ENCODE measurements around the gene KIF26B. TPM values are rescaled to one million over a fixed set of nuclear protein-coding genes. Genes with fewer than 3 reads are reported as not detected.

KIF26B gene
- total and polyA plus RNA-seq, 2 of the 4 experiments (the other 2 are of a cell fraction): 0.53 to 0.54 TPM

- Histone ChIP-seq H2AK5ac (ENCODE audit: low read depth, low read length) (no peak overlapping the region), H3K23ac (ENCODE audit: low read depth, low read length) (no peak overlapping the region), H3K27me3 (ENCODE audit: control insufficient read depth, insufficient read depth, low read length) (no peaks in the 10 kb centered on the region), H2BK120ac (ENCODE audit: low read depth, low read length) (no peak overlapping the region), H3K4me1 (ENCODE audit: control insufficient read depth, insufficient read depth, low read length) (no peaks in the 10 kb centered on the region), H2BK5ac (ENCODE audit: low read depth, low read length, poor library complexity, severe bottlenecking) (no peak overlapping the region), H3K4ac (ENCODE audit: low read depth, low read length) (no peak overlapping the region), H3K18ac (ENCODE audit: low read depth, low read length) (no peak overlapping the region), H3K14ac (replicated peaks; ENCODE audit: low read depth, low read length) (no peak overlapping the region), H4K20me1 (ENCODE audit: insufficient read depth, low read length) (no peaks in the 10 kb centered on the region), H3K56ac (ENCODE audit: extremely low read depth, insufficient read depth, low read length) (no peak overlapping the region), H3K4me2 (ENCODE audit: low read depth, low read length) (no peak overlapping the region), H2BK15ac (ENCODE audit: low read depth, low read length) (no peak overlapping the region), H3K9ac (ENCODE audit: low read depth, low read length) (no peak overlapping the region), H2AK9ac (replicated peaks; ENCODE audit: low read depth, low read length, poor library complexity) (no peak overlapping the region), H2AFZ (replicated peaks; ENCODE audit: low read length, poor library complexity) (no peak overlapping the region), H3K9me3 (ENCODE audit: control insufficient read depth, insufficient read depth, low read length) (no peaks in the 10 kb centered on the region), H4K8ac (ENCODE audit: low read depth in 2 of 2, low read length in 2 of 2) (no peak overlapping the region), H3K79me1 (ENCODE audit: low read depth in 1 of 2, low read length in 2 of 2) (no peaks in the 10 kb centered on the region), H4K91ac (ENCODE audit: insufficient read depth, low read depth, low read length) (no peak overlapping the region), H2BK20ac (ENCODE audit: low read depth, low read length) (no peak overlapping the region), H3K4me3 (ENCODE audit: insufficient read depth, low read depth, low read length) (no peak overlapping the region), H3K9me1 (ENCODE audit: insufficient read depth, low read length) (no peaks in the 10 kb centered on the region), H3K27ac (ENCODE audit: insufficient read depth, low read length) (no peak overlapping the region), H4K5ac (ENCODE audit: low read depth, low read length) (no peak overlapping the region), H3K36me3 (ENCODE audit: control insufficient read depth, insufficient read depth, low read length) (peaks cover 11% of the 10 kb centered on the region)
- DNase-seq (no peak), ATAC-seq (ENCODE audit: low read depth) (no peak)
- intact Hi-C loops (cut with micrococcal nuclease): no loop called here
- in situ Hi-C loops (cut with MboI; ENCODE audit: low sequenced_read_pairs): no loop called here
- no CpG with 5 or more reads among the region's 4 CpGs for WGBS, 2 experiments (ENCODE audit: extremely low coverage in 2 of 2, insufficient read length in 1 of 2)
- POLR2A ChIA-PET (ENCODE audit: unreplicated experiment): no interaction called here
- BruUV-seq (replicated peaks): no TSS peak
- CTCF ChIA-PET: interaction anchor here (1.1 kb wide), 1 partner anchor 8 kb away, joined by 3 read pairs; no protein-coding TSS in a partner anchor
- no peak for TF ChIP-seq POLR2A (IDR thresholded peaks at IDR 0.05; ENCODE audit: low read depth, low read length)
- TF ChIP-seq SMC3 (IDR thresholded peaks at IDR 0.05; ENCODE audit: low read depth, low read length): no peak
- TF ChIP-seq BHLHE40 (IDR thresholded peaks at IDR 0.05; ENCODE audit: low read depth, low read length): no peak
- no peak for TF ChIP-seq NFE2L2 (IDR thresholded peaks at IDR 0.05; ENCODE audit: low read depth, low read length)
- TF ChIP-seq CTCF (conservative IDR thresholded peaks at IDR 0.05; ENCODE audit: low read depth, low read length): no peak
- no peak for TF ChIP-seq CEBPB (IDR thresholded peaks at IDR 0.05; ENCODE audit: low read depth, low read length)
- TF ChIP-seq RCOR1 (IDR thresholded peaks at IDR 0.05; ENCODE audit: insufficient replicate concordance, low read length): no peak
- TF ChIP-seq MAZ (IDR thresholded peaks at IDR 0.05; ENCODE audit: borderline replicate concordance, low read depth, low read length): no peak
- no peak for TF ChIP-seq ELK1 (IDR thresholded peaks at IDR 0.05; ENCODE audit: borderline replicate concordance, low read depth, low read length)
- dilution Hi-C loops (cut with HindIII; ENCODE audit: low sequenced_read_pairs, unreplicated experiment): no loop called here
Observed at GRCh38 chr1:245373131-245373530, 218.3 kb downstream of the KIF26B start.

Data from IMR-90 (cell line).